GM23248 (cell line): ENCODE measurements around the gene NIN. TPM values are rescaled to one million over a fixed set of nuclear protein-coding genes. Genes with fewer than 3 reads are reported as not detected.

Source experiments
- DNase-seq: peaks from one replicate; pipeline ENCODE4 v3.0.0-alpha.2; 2015
- H2AFZ ChIP-seq: fragments of 200-600 bp; sonication (generic); 2 replicates; pipeline ENCODE4 v1.6.1; 2016; ENCODE audit warnings: antibody characterized with exemption
- H3F3A ChIP-seq: fragments of 200-600 bp; sonication (generic); 2 replicates; pipeline ENCODE4 v1.6.1; 2016; ENCODE audit warnings: mild to moderate bottlenecking, antibody characterized with exemption, mixed run types; ENCODE audit not compliant: insufficient read depth
- H3K27ac ChIP-seq: fragments of 200-600 bp; sonication (generic); 2 replicates; pipeline ENCODE4 v1.5.1; 2016; ENCODE audit warnings: mild to moderate bottlenecking
- H3K27me3 ChIP-seq: fragments of 200-600 bp; sonication (generic); replicated peaks from 2 replicates; pipeline ENCODE4 v1.6.1; 2016; ENCODE audit warnings: mild to moderate bottlenecking; ENCODE audit not compliant: insufficient read depth
- H3K36me3 ChIP-seq: fragments of 200-600 bp; sonication (generic); 2 replicates; pipeline ENCODE4 v1.6.1; 2016; ENCODE audit warnings: low read depth, mild to moderate bottlenecking
- H3K4me1 ChIP-seq: fragments of 200-600 bp; sonication (generic); 2 replicates; pipeline ENCODE4 v1.6.1; 2016; ENCODE audit warnings: mild to moderate bottlenecking; ENCODE audit not compliant: insufficient read depth
- H3K4me2 ChIP-seq: fragments of 200-600 bp; sonication (generic); one replicate; pipeline ENCODE4 v1.6.1; 2016; ENCODE audit warnings: mild to moderate bottlenecking; ENCODE audit not compliant: unreplicated experiment
- H3K4me3 ChIP-seq: fragments of 200-600 bp; sonication (generic); 2 replicates; pipeline ENCODE4 v1.5.1; 2016; ENCODE audit warnings: mild to moderate bottlenecking
- H3K79me2 ChIP-seq: fragments of 200-600 bp; sonication (generic); 2 replicates; pipeline ENCODE4 v1.6.1; 2016; ENCODE audit warnings: mild to moderate bottlenecking; ENCODE audit not compliant: insufficient read depth
- H3K9ac ChIP-seq: fragments of 200-600 bp; sonication (generic); 2 replicates; pipeline ENCODE4 v1.6.1; 2016; ENCODE audit warnings: mild to moderate bottlenecking
- H3K9me2 ChIP-seq: fragments of 200-600 bp; sonication (generic); 2 replicates; pipeline ENCODE4 v1.6.1; 2016; ENCODE audit warnings: mixed run types, mild to moderate bottlenecking, moderate library complexity; ENCODE audit not compliant: insufficient read depth
- H3K9me3 ChIP-seq: fragments of 200-600 bp; sonication (generic); one replicate; pipeline ENCODE4 v1.6.1; 2017; ENCODE audit warnings: low read depth
- H4K20me1 ChIP-seq: fragments of 200-600 bp; sonication (generic); 2 replicates; pipeline ENCODE4 v1.6.0; 2016; ENCODE audit not compliant: insufficient read depth
- EZH2 ChIP-seq: fragments of 200-600 bp; sonication (generic); IDR thresholded peaks from 2 replicates; pipeline ENCODE4 v1.6.1; 2018; ENCODE audit warnings: antibody characterized with exemption, mild to moderate bottlenecking; ENCODE audit not compliant: insufficient read depth, poor library complexity, severe bottlenecking
- EZH2phosphoT487 ChIP-seq: fragments of 200-600 bp; sonication (generic); IDR thresholded peaks from 2 replicates; pipeline ENCODE4 v1.6.1; 2018; ENCODE audit warnings: antibody characterized with exemption, moderate library complexity, mild to moderate bottlenecking, low read depth; ENCODE audit not compliant: insufficient read depth
- WGBS, 2 experiments: methylation state at CpG; one replicate each; pipeline ENCODE4 v1.1.6; 2015 to 2017; ENCODE audit warnings: low lambda C conversion rate in 2 of 2, low coverage in 1 of 2; ENCODE audit errors: missing lambda C conversion rate in 2 of 2; 5-methylcytosine and 5-hydroxymethylcytosine counted together
- in situ Hi-C: fragments of 300-500 bp; cut with MboI; formaldehyde crosslinking; loops from 2 replicates; pipeline ENCODE4 v1.15.0; 2020
- polyA plus RNA-seq: library from polyadenylated mRNA; unstranded; fragments of >200 nt; fragmentation: Nextera tagmentation; extraction: Ambion mirVana; gene quantifications from 2 replicates; pipeline ENCODE4 v1.2.1, GENCODE V29; 2016
- total RNA-seq: library from RNA; depleted of rRNA; stranded (reverse); fragments of >200 nt; shearing (Covaris generic); gene quantifications from 2 replicates; pipeline ENCODE4 v1.2.3, GENCODE V29; 2014

Gene NIN
- total and polyA plus RNA-seq, 2 experiments from 2014 or later = 17.0 to 33.3 TPM

DNA sequence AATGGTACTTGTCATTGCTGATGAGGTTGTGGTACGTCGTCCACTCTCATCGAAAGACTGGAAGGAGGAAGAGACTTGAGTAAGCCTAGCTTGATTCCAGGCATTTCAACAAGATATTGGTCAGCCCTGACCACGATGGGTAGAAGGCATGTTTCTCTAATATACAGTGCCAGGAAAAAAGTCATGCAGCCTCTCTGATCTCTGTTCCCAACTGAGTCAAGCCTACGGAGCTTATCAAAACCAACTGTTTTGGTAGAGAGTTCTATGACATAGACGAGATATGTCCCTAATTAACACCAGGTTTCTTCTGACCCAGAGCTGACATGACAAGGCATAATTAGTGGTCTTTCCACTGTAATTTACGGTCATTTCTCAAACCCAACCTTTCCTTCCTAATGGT lies 58.5 kb downstream of the NIN start:
- peaks cover 73% of the 10 kb centered on the region for H3F3A ChIP-seq
- peak; percentile 95 for DNase-seq
- H3K79me2 ChIP-seq = no peaks in the 10 kb centered on the region
- H3K27ac ChIP-seq = peak overlapping the region; percentile 68
- H3K36me3 ChIP-seq = peaks cover 11% of the 10 kb centered on the region
- no peaks in the 10 kb centered on the region for H3K9me2 ChIP-seq
- H2AFZ ChIP-seq = no peak overlapping the region
- TF ChIP-seq EZH2phosphoT487 (no peak), EZH2 (no peak)
- H3K4me3 ChIP-seq = no peak overlapping the region
- H4K20me1 ChIP-seq = no peaks in the 10 kb centered on the region
- H3K9me3 ChIP-seq = no peaks in the 10 kb centered on the region
- no peaks in the 10 kb centered on the region for H3K27me3 ChIP-seq
- 3 to 4% methylated on average over 7 of the region's 7 CpGs for WGBS, 2 experiments
- peak overlapping the region; percentile 14; the same call in 1 of the 2 replicates for H3K9ac ChIP-seq
- peak overlapping the region; percentile 26 for H3K4me2 ChIP-seq
- peaks cover 51% of the 10 kb centered on the region for H3K4me1 ChIP-seq
- in situ Hi-C loops = loop anchor here (10.0 to 25.0 kb wide), 3 partner anchors 158 to 435 kb away; no protein-coding TSS in a partner anchor

- H3K4me1 ChIP-seq = peaks cover 53% of the 10 kb centered on the region
- no peak for TF ChIP-seq EZH2
- TF ChIP-seq EZH2phosphoT487 = no peak
- 88 to 90% methylated on average over 8 of the region's 8 CpGs for WGBS, 2 experiments
Observed at GRCh38 chr14:50770586-50770985, 60.4 kb downstream of the NIN start.

DNA sequence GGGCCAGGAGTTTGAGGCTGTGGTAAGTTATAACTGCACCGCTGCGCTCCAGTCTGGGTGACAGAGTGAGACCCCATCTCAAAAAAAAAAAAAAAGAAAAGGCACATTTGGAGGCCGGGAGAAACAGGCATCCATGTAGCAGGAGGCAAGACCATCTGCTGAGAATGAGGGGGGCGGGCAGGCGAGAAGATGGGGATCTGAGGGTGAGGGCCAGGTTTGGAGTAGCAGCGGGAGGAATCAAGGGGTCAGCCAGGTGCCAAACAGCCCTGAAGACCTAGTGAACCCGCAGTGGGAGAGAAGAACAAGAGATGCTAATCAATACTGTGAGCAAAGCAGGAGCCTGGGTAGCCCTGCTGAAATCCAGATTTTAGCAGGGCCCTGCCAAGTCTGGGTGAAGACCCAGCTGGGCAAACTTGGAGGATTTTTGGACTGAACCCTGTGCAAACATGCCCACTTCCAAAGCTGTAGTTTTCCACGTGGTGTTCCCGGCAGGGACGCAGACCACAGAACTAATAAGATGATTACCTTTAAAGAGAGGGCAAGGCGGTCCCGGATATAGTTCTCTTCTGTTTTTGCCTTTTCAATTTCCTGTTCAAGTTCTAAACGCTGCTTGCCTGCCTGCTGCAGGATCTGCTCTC lies 61.0 kb downstream of the NIN start:
- Histone ChIP-seq H3K9me3 (no peaks in the 10 kb centered on the region), H3K4me1 (peaks cover 50% of the 10 kb centered on the region), H4K20me1 (no peaks in the 10 kb centered on the region), H3K9me2 (no peaks in the 10 kb centered on the region), H3K27ac (no peak overlapping the region), H3K4me2 (no peak overlapping the region), H3K4me3 (no peak overlapping the region), H3K36me3 (peaks cover 11% of the 10 kb centered on the region), H3F3A (peaks cover 65% of the 10 kb centered on the region), H2AFZ (no peak overlapping the region), H3K27me3 (no peaks in the 10 kb centered on the region), H3K9ac (no peak overlapping the region), H3K79me2 (no peaks in the 10 kb centered on the region)
- TF ChIP-seq EZH2 = no peak
- TF ChIP-seq EZH2phosphoT487 = no peak
- DNase-seq = no peak
- in situ Hi-C loops = loop anchor here (10.0 to 25.0 kb wide), 3 partner anchors 155 to 433 kb away; no protein-coding TSS in a partner anchor
- WGBS, 2 experiments = 79 to 81% methylated on average over 13 of the region's 13 CpGs

More at GRCh38 chr14:50770586-50770985, 60.4 kb downstream of the NIN start:
- H3K4me3 ChIP-seq = no peak overlapping the region
- no peaks in the 10 kb centered on the region for H3K9me3 ChIP-seq
- H3K9ac ChIP-seq = no peak overlapping the region
- H3F3A ChIP-seq = peaks cover 68% of the 10 kb centered on the region
- in situ Hi-C loops = loop anchor here (10.0 to 25.0 kb wide), 3 partner anchors 156 to 433 kb away; no protein-coding TSS in a partner anchor
- no peak overlapping the region for H3K4me2 ChIP-seq
- no peaks in the 10 kb centered on the region for H3K79me2 ChIP-seq
- no peaks in the 10 kb centered on the region for H4K20me1 ChIP-seq
- peaks cover 11% of the 10 kb centered on the region for H3K36me3 ChIP-seq
- H3K9me2 ChIP-seq = no peaks in the 10 kb centered on the region
- no peak overlapping the region for H3K27ac ChIP-seq
- no peak for DNase-seq
- no peak overlapping the region for H2AFZ ChIP-seq
- no peaks in the 10 kb centered on the region for H3K27me3 ChIP-seq

GRCh38 chr14:50768680-50769079 lies 62.3 kb downstream of the NIN start:
- Histone ChIP-seq H3K9me3 (no peaks in the 10 kb centered on the region), H3K27me3 (no peaks in the 10 kb centered on the region), H4K20me1 (no peaks in the 10 kb centered on the region), H3K4me2 (peak overlapping the region; percentile 5), H3K4me1 (peaks cover 51% of the 10 kb centered on the region), H3K79me2 (no peaks in the 10 kb centered on the region), H3K27ac (peak overlapping the region; percentile 43), H3K9ac (no peak overlapping the region), H2AFZ (no peak overlapping the region), H3K4me3 (no peak overlapping the region), H3K9me2 (no peaks in the 10 kb centered on the region), H3K36me3 (peaks cover 11% of the 10 kb centered on the region), H3F3A (peaks cover 62% of the 10 kb centered on the region)
- TF ChIP-seq EZH2phosphoT487 (no peak), EZH2 (no peak)
- peak; percentile 78 for DNase-seq
- in situ Hi-C loops = loop anchor here (25.0 kb wide), 1 partner anchor 431 kb away; no protein-coding TSS in a partner anchor
- 12 to 15% methylated on average over 3 of the region's 3 CpGs for WGBS, 2 experiments
